Endothelial cell of umbilical vein (primary cell): Measurements from ENCODE around the gene ABCB10. TPM values are rescaled to one million over a fixed set of nuclear protein-coding genes. Genes with fewer than 3 reads are reported as not detected.
"Not testable (repeated sequence)": the region's sequence is repeated elsewhere in the genome, so short reads cannot be mapped to it uniquely, and the experiment has no call there.

ENCODE experiments used
- BruUV-seq: library from RNA; stranded (reverse); fragments of 400-500 nt; replicated peaks from 2 replicates; lab custom pipeline; 2021; lab: Mats Ljungman, UMichigan
- CTCF ChIA-PET: fragments of 300-600, 350-600 bp; sonication (Branson Sonifier 250); formaldehyde crosslinking; loops from one replicate; lab custom pipeline; 2021; ENCODE audit warnings: antibody characterized with exemption, inconsistent platforms; lab: Charles Lee
- POLR2A ChIA-PET: fragments of 300-600, 350-600 bp; sonication (Branson Sonifier 250); formaldehyde crosslinking; loops from one replicate; lab custom pipeline; 2021; ENCODE audit warnings: antibody characterized with exemption, inconsistent platforms; lab: Charles Lee
- DNase-seq: peaks from one replicate; pipeline ENCODE4 v3.0.0-alpha.2; 2011; ENCODE audit warnings: low read depth, low spot score
- FAIRE-seq: peaks from 2 replicates; lab custom pipeline; 2011; peaks lifted over from hg19 to GRCh38; lab: Jason Lieb, UNC
- H2AFZ ChIP-seq: 2 replicates; pipeline ENCODE4 v1.6.0; 2012; ENCODE audit warnings: low read depth, low read length, control low read depth, inconsistent platforms
- H3K27ac ChIP-seq: 2 replicates; pipeline ENCODE4 v1.5.1; 2011; ENCODE audit warnings: low read depth, mild to moderate bottlenecking, control low read depth, low read length, moderate library complexity; ENCODE audit not compliant: insufficient read depth
- H3K27me3 ChIP-seq, 2 experiments: 2 replicates each; pipeline versions ENCODE4 v1.6.0 to v1.6.1; 2011; ENCODE audit warnings: low read length in 2 of 2, mixed read lengths in 1 of 2; ENCODE audit not compliant: control insufficient read depth in 2 of 2, insufficient read depth in 2 of 2
- H3K36me3 ChIP-seq, 2 experiments: 2 replicates in 1 of 2; 3 replicates in 1 of 2; pipeline ENCODE4 v1.5.1; 2011; ENCODE audit warnings: low read length in 2 of 2, mild to moderate bottlenecking in 1 of 2, moderate library complexity in 1 of 2; ENCODE audit not compliant: control insufficient read depth in 2 of 2, insufficient read depth in 2 of 2; ENCODE audit errors: extremely low read depth in 1 of 2
- H3K4me1 ChIP-seq: 3 replicates; pipeline ENCODE4 v1.5.1; 2011; ENCODE audit warnings: mild to moderate bottlenecking, low read length; ENCODE audit not compliant: control insufficient read depth, insufficient read depth; ENCODE audit errors: extremely low read depth
- H3K4me2 ChIP-seq: 2 replicates; pipeline ENCODE4 v1.6.1; 2011; ENCODE audit warnings: low read length, control low read depth, mixed read lengths; ENCODE audit not compliant: insufficient read depth
- H3K4me3 ChIP-seq, 3 experiments: fragments of 200-600 bp in 1 of 3; sonication (generic), shearing (Covaris generic) in 1 of 3; replicated peaks in 1 of 3; 2 replicates each; pipeline ENCODE4 v1.5.1; 2011 to 2016; ENCODE audit warnings: control low read depth in 3 of 3, low read length in 3 of 3, mild to moderate bottlenecking in 2 of 3, inconsistent platforms in 1 of 3, low read depth in 1 of 3, moderate library complexity in 1 of 3; ENCODE audit not compliant: insufficient read depth in 1 of 3
- H3K79me2 ChIP-seq: 2 replicates; pipeline ENCODE4 v1.6.0; 2012; ENCODE audit warnings: low read length, inconsistent platforms; ENCODE audit not compliant: control insufficient read depth, insufficient read depth
- H3K9ac ChIP-seq: replicated peaks from 2 replicates; pipeline ENCODE3; 2011; ENCODE audit warnings: low read length, control low read depth; ENCODE audit not compliant: insufficient read depth; ENCODE audit errors: extremely low read depth
- H3K9me1 ChIP-seq: replicated peaks from 3 replicates; pipeline ENCODE4 v1.6.0; 2011; ENCODE audit warnings: mild to moderate bottlenecking, low read length; ENCODE audit not compliant: control insufficient read depth, insufficient read depth; ENCODE audit errors: extremely low read depth
- H3K9me3 ChIP-seq: replicated peaks from 2 replicates; pipeline ENCODE4 v1.5.1; 2012; ENCODE audit warnings: low read length, inconsistent platforms; ENCODE audit not compliant: control insufficient read depth, insufficient read depth
- H4K20me1 ChIP-seq: replicated peaks from 2 replicates; pipeline ENCODE3; 2011; ENCODE audit warnings: mild to moderate bottlenecking, low read length; ENCODE audit not compliant: control insufficient read depth, insufficient read depth; ENCODE audit errors: extremely low read depth
- CTCF ChIP-seq, 2 donors: IDR thresholded peaks; 1 replicate in 1 of 2; 2 replicates in 1 of 2; pipeline ENCODE4 v1.5.1; 2011; ENCODE audit warnings: low read length in 2 of 2, mild to moderate bottlenecking in 2 of 2, moderate library complexity in 2 of 2, control low read depth in 1 of 2, inconsistent platforms in 1 of 2, low read depth in 1 of 2; ENCODE audit not compliant: insufficient read depth in 1 of 2; ENCODE audit errors: extremely low read depth in 1 of 2
- FOS ChIP-seq: IDR thresholded peaks from 2 replicates; pipeline ENCODE4 v1.6.1; 2011; ENCODE audit warnings: mild to moderate bottlenecking, low read length, moderate library complexity, borderline replicate concordance; ENCODE audit not compliant: insufficient read depth
- JUN ChIP-seq: IDR thresholded peaks from 2 replicates; pipeline ENCODE4 v1.6.1; 2011; ENCODE audit warnings: borderline replicate concordance, low read depth; ENCODE audit not compliant: insufficient read length, insufficient read depth
- MYC ChIP-seq: IDR thresholded peaks from one replicate; pipeline ENCODE4 v1.6.1; 2011; ENCODE audit warnings: mild to moderate bottlenecking, low read depth, low read length
- POLR2A ChIP-seq: IDR thresholded peaks from 2 replicates; pipeline ENCODE4 v1.6.1; 2012; ENCODE audit warnings: low read depth, mild to moderate bottlenecking, control low read depth, low read length
- POLR2AphosphoS5 ChIP-seq: IDR thresholded peaks from 2 replicates; pipeline ENCODE4 v1.6.1; 2012; ENCODE audit warnings: low read depth, mild to moderate bottlenecking, control low read depth, low read length, moderate library complexity; ENCODE audit not compliant: insufficient read depth
- dilution Hi-C: fragments of 300-500 bp; cut with MboI; formaldehyde crosslinking; loops from one replicate; pipeline ENCODE4 v1.15.0; 2019; ENCODE audit warnings: low sequenced_read_pairs; ENCODE audit not compliant: extremely low pct_ligation_motif_present
- intact Hi-C: fragments of 100-400 bp; cut with micrococcal nuclease; formaldehyde crosslinking; loops from one replicate; pipeline ENCODE4 v1.10.0; 2022
- polyA plus RNA-seq, 4 experiments: library from polyadenylated mRNA; depleted of rRNA in 3 of 4; stranded (reverse) in 3 of 4; unstranded in 1 of 4; fragments of >200 nt; gene quantifications; 2 replicates each; pipeline versions ENCODE4 v1.2.1 to v1.2.3, GENCODE V29; 2011 to 2012; ENCODE audit warnings: missing spikeins in 1 of 4
- total RNA-seq: library from RNA; stranded (reverse); gene quantifications from 2 replicates; pipeline ENCODE4 v1.2.3, GENCODE V29; 2021

The ABCB10 gene
- total and polyA plus RNA-seq, 2 donors (not counting 3 experiments of a cell fraction or from before 2014, with no cell fraction given), result 6.0 to 19.4 TPM

GRCh38 chr1:229523052-229523451 is 35.5 kb downstream of the ABCB10 start:
- Histone ChIP-seq H3K27me3 (no peaks in the 10 kb centered on the region), H3K36me3 (peaks cover 0 to 4% of the 10 kb centered on the region in 2 experiments), H3K79me2 (no peaks in the 10 kb centered on the region), H3K4me3 (no peak overlapping the region), H3K9ac (no peak overlapping the region), H3K4me1 (no peaks in the 10 kb centered on the region), H3K4me2 (no peak overlapping the region), H2AFZ (no peak overlapping the region), H4K20me1 (no peaks in the 10 kb centered on the region), H3K27ac (no peak overlapping the region), H3K9me1 (no peaks in the 10 kb centered on the region), H3K9me3 (no peaks in the 10 kb centered on the region)
- CTCF ChIA-PET, result no interaction called here
- dilution Hi-C loops, result no loop called here
- no TSS peak for BruUV-seq
- FAIRE-seq, result no peak
- POLR2A ChIA-PET, result no interaction called here
- no peak for DNase-seq
- intact Hi-C loops, result no loop called here
- TF ChIP-seq FOS, result no peak
- TF ChIP-seq POLR2AphosphoS5, result no peak
- TF ChIP-seq POLR2A, result no peak

- no peaks in the 10 kb centered on the region for H3K9me1 ChIP-seq
- peak; percentile 77 to 86 for TF ChIP-seq CTCF (IDR thresholded peaks at IDR 0.05; ENCODE audit: extremely low read depth in 1 of 2, insufficient read depth in 1 of 2, low read depth in 1 of 2, low read length in 2 of 2)
- TF ChIP-seq FOS, result no peak
- TF ChIP-seq MYC, result no peak
- TF ChIP-seq JUN, result no peak
- TF ChIP-seq POLR2AphosphoS5, result no peak
- CTCF ChIA-PET, result interaction anchor here (0.7 to 2.4 kb wide), 9 partner anchors 10 to 700 kb away, joined by 3 to 54 read pairs (median 5); no protein-coding TSS in a partner anchor
- peak; percentile 93 for FAIRE-seq
- intact Hi-C loops (loop anchor here (1.0 to 10.0 kb wide), 3 partner anchors 256 to 850 kb away; no protein-coding TSS in a partner anchor), dilution Hi-C loops (no loop called here)
- H4K20me1 ChIP-seq, result no peaks in the 10 kb centered on the region
- H3K27ac ChIP-seq, result no peak overlapping the region
- POLR2A ChIA-PET, result no interaction called here
- no peaks in the 10 kb centered on the region for H3K9me3 ChIP-seq
- no peak overlapping the region for H3K4me2 ChIP-seq
- H3K79me2 ChIP-seq, result no peaks in the 10 kb centered on the region
- no peaks in the 10 kb centered on the region for H3K4me1 ChIP-seq
- no peak overlapping the region for H3K9ac ChIP-seq
- DNase-seq, result peak; percentile 67
- H3K27me3 ChIP-seq, result no peaks in the 10 kb centered on the region
- H3K4me3 ChIP-seq, result no peak overlapping the region
- BruUV-seq, result no TSS peak
- no peaks in the 10 kb centered on the region for H3K36me3 ChIP-seq
- H2AFZ ChIP-seq, result no peak overlapping the region
Observed at GRCh38 chr1:229514578-229515275, 43.8 kb downstream of the ABCB10 start.

GRCh38 chr1:229511625-229512024 is 46.9 kb downstream of the ABCB10 start:
- DNase-seq, H3K36me3 ChIP-seq, H3K4me3 ChIP-seq, H3K9me3 ChIP-seq, H3K9ac ChIP-seq, BruUV-seq, H3K27ac ChIP-seq, H3K4me2 ChIP-seq, H4K20me1 ChIP-seq, CTCF ChIA-PET, POLR2A ChIA-PET, H2AFZ ChIP-seq, H3K27me3 ChIP-seq, FAIRE-seq, H3K9me1 ChIP-seq, dilution Hi-C loops: not testable (repeated sequence)
- peaks cover 13% of the 10 kb centered on the region for H3K79me2 ChIP-seq
- intact Hi-C loops, result loop anchor here (10.0 kb wide), 1 partner anchor 847 kb away; no protein-coding TSS in a partner anchor
- peaks cover 14% of the 10 kb centered on the region for H3K4me1 ChIP-seq
